NCI-H2227 treated with DMSO at 0.1 percent for 48 hours (cell line): ENCODE results near the gene ADRA2C.

Source experiments
- DNase-seq: peaks from one replicate; lab custom pipeline; 2025; lab: John Stamatoyannopoulos, UW

Gene ADRA2C

DNA sequence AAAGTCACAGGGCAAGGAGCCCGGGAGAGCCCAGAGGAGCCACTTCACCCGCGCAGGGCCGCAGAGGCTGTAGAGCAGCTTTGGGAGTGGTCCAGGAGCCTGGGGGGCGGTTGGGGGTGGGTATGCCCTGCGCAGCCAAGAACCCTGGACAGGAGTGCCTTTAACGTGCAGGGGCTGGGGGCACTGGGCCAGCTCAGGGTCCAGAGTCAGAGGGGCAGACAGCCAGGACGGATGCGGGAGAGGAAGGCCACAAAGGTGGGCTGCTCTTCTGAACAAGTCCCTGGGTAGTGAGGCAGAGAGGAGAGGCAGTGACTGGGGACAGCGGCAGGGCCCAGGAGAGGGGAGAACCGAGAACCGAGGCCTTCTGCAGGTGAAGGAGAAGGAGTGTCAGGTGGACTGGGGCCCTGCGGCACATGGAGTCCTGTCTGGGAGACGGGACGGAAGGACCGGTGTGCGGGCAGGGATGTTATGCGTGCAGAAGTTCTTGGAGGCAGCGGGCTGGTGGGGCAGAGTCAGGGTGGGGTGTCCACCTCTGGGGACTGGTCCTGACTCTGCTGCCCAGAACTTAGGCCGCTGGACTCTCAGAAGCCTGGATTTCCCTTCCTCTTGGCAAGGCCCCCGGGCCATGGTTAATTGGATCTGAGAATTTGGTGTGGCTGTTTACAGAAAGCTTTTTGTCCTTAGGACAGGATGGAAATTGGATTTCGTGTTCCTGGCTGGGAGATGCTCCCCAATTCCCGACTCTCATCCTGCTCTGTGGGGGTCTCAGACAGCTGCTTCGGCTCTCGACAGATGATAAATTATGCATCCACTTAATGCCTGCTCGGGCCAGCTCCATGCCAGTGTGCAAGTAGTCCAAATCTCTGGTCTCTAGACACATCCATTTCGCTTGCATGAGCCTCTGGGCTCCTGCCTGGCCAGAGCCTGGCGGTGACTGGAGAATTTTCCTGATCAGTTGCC, 31.9 kb downstream of the ADRA2C start:
- no peak for DNase-seq

DNA sequence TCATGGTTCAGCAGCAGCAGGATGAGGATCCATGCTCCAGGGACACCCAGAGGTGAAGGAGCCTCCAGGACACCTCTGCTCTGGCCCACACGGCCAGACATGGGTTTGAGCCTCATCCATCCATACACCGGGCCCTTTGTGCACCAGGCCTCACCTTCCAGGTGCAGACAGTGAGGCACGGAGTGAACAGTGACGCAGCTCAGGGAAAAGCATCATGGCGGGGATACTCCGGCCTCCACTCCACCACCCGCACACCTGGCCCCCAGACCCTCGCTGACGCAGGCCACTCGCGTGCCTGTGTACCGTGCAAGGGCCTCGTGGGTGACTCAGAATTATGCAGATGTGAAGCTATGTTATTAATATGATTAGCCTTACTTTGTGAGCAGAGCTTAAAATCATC, 33.3 kb downstream of the ADRA2C start:
- DNase-seq = no peak

GRCh38 chr4:3800351-3800750, 34.2 kb downstream of the ADRA2C start:
- DNase-seq = no peak

- DNase-seq = no peak
Measured at GRCh38 chr4:3801521-3801920, 35.3 kb downstream of the ADRA2C start.

DNA sequence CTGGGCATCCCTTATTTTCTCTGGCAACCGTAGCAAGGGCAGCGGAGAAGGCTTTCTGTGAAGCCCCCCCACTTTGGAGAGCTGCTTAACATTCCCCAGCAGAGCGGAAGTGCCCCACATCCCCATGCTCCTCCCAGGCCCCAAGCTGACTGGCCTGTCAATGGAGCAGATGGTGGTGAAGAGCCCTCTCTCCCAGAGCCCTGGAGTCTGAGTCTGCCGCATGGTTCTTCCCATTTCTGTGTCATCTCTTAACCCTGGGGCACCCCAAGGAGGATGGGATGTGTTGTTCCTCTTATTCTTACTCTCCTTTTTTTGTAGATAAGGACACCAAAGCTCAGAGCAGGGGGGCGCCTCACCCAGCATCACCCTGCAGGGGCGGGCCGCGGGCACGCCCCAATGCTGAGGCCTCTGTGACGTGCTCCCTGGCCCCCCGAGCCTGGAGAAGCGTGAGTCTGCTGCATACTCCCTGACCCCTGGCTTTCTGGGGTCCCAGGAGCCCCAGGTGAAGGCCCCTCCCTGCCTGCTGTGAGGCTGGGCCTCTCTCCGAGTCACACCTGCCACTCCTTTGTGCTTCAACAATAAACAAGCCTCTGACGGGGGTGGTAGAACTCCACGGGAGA, 35.9 kb downstream of the ADRA2C start:
- DNase-seq = no peak

GRCh38 chr4:3802571-3803474, 36.6 kb downstream of the ADRA2C start:
- no peak for DNase-seq

- DNase-seq = no peak
Measured at GRCh38 chr4:3803475-3803847, 37.3 kb downstream of the ADRA2C start.

GRCh38 chr4:3803946-3804345, 37.8 kb downstream of the ADRA2C start:
- DNase-seq = no peak

- DNase-seq = no peak
Measured at GRCh38 chr4:3805026-3805425, 38.8 kb downstream of the ADRA2C start.

- no peak for DNase-seq
Measured at GRCh38 chr4:3805731-3806130, 39.5 kb downstream of the ADRA2C start.

DNA sequence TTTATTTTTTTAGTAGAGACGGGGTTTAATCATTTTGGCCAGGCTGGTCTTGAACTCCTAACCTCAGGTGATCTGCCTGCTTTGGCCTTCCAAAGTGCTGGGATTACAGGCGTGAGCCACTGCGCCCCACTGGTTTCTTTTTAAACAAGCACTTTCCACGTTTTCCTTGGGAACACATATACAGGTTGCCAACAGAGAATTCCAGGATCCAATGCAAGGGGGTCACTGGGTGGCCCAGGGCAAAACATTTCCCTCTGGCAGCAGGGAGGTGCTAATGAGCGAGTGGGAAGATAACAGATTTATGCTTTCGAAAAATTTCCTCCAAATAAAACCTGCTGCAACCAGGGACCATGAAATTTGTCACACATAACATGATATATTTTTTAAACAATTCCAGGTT, 41.1 kb downstream of the ADRA2C start:
- DNase-seq = no peak

GRCh38 chr4:3807822-3808496, 41.8 kb downstream of the ADRA2C start:
- no peak for DNase-seq

DNA sequence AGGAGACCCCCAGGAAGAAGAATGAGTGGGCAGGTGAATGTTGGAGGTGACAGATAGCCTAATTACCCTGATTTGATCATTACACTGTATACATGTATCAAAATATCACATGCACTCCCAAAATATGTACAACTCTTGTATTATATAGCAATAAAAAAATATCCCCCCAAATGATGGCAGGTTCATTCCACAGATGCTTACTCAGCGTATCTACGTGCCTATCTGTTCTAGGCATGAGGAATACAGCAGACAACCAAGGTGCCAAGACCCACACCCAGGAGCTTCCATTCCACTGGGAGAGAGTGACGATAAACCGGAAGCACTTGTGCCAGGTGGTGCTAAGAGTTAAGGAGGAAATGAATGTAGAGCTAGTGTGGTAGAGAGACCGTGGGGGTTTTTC, 42.4 kb downstream of the ADRA2C start:
- DNase-seq = no peak

GRCh38 chr4:3809028-3809427, 42.8 kb downstream of the ADRA2C start:
- no peak for DNase-seq

- DNase-seq = no peak
Measured at GRCh38 chr4:3809451-3810110, 43.4 kb downstream of the ADRA2C start.

GRCh38 chr4:3810111-3810680, 44.0 kb downstream of the ADRA2C start:
- DNase-seq = no peak

GRCh38 chr4:3810796-3811485, 44.8 kb downstream of the ADRA2C start:
- no peak for DNase-seq

DNA sequence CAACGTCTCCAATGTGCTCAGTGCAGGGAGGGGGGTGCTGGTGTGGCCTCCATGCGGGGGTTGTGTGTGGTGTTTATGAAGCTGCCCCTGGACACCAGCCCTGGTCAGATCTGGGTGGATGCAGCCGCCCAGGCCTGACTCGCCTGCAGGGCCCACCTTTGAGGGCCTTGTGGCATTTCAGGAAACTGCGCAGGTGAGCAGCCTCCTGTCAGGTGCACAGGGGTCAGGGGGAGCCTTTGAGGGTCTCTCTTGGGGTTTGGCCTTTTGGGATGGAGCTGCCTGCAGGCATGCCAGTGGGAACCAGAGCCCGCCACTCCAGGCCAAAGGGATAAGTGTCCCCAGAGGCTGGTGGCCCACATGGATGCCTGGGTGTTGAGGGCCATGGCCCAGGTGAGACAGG, 45.4 kb downstream of the ADRA2C start:
- no peak for DNase-seq

DNA sequence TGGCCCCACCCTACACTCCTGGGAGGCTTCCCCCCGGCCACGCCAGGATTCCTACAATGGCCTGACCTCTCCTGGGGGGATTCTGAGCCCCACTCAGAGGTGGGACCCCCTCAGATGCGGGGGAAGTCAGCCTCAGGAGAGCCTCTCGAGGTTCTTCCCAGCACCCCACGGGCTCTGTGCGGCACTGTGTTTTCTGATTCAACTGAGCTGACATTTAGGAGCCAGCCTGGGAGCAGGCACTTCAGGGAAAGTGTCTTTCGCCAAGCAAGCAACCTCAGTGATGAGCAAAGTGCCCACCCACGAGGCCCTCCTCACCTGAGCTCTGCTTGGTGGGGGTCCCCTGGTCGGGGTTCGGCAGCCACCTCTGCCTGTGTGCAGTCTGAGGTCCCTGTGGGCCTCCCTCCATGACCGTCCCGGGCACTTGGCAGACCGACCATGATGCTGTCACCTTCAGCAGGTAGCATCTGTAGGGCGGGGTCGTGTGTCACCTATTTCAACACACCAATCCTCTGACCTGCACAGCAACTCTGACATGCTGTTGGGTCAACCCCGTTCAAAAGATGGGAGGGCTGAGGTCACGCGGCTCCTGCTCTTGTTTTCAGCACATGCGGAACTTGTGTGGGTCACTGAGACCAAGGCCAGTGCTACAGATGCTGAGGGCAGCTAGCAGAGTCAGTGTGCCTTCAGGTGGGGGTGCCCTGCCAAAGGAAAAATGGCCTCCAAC, 46.2 kb downstream of the ADRA2C start:
- DNase-seq = no peak
